ENCODE data around the gene ABLIM3. TPM values are rescaled to one million over a fixed set of nuclear protein-coding genes. Genes with fewer than 3 reads are reported as not detected.
"Not testable (repeated sequence)": the region's sequence is repeated elsewhere in the genome, so short reads cannot be mapped to it uniquely, and the experiment has no call there.

Gene ABLIM3
- total and polyA plus RNA-seq, 9 donors, result 1.7 to 26.4 (median 6.2) TPM

DNA sequence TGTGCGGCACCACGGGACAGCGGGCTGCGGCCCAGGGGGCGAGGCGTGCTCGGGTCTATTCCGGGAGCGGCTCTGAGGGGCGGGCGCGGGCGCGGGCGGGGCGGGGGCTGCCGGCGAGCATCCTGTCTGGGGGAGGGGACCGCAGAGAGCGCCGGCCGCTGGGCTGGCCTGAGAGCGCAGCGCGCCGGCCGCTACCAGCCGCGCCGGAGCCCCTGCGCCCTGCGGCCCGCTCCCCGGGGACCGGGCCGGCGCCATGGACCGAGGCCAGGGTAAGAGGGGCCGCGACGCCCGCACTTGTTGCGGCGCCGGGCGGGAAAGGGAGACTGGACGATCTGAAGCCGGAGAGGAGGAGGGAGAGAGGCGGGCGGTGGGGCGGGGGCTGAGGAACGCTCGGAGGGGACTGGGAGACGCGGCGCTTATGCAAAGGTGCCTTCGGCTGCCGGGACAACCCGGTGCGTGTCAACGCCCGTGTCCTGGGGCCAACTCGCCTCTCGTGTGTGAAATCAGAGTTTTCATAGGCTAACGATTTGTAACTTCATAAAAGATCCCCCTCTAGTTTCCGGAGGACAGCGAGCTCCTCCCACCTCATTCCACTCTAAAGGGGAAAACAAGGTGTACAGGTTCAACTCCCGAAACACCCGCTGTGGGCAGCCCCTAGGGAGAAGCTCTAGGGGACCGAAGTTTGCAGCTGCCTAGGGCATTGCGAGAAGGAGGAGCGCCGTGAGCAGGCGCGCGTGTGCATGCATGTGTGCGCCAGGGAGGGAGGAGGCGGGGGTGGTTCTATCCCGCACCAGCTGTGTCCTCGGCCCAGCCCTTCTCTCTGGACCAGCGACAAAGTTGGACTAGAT is 130.6 kb downstream of the ABLIM3 start, which contains the start of gene AFAP1L1:
Gene AFAP1L1, plus strand, starts transcription at position 144 of the 848 bp plus-strand sequence. Its CDS starts 110 bp downstream, at position 254.
- TF ChIP-seq POLR2A (IDR thresholded peaks at IDR 0.05) (no peak), EP300 (IDR thresholded peaks at IDR 0.05) (no peak)
- peak; percentile 31 to 71 (median 45) for DNase-seq
- WGBS, 3 donors, result 0 to 1% (median 1%) methylated on average over 51 to 81 of the region's 81 CpGs
- H3K36me3 ChIP-seq, result no peaks in the 10 kb centered on the region
- H3K27me3 ChIP-seq, result no peaks in the 10 kb centered on the region
- no peaks in the 10 kb centered on the region for H3K9me3 ChIP-seq
- no peak within 1 kb of the TSS for H3K27ac ChIP-seq
- peak within 1 kb of the TSS; percentile 61 for H3K4me3 ChIP-seq
- intact Hi-C loops (cut with DNase I), result no loop called here
- peaks cover 2% of the 10 kb centered on the region for H3K4me1 ChIP-seq (ENCODE audit: insufficient read depth)

DNA sequence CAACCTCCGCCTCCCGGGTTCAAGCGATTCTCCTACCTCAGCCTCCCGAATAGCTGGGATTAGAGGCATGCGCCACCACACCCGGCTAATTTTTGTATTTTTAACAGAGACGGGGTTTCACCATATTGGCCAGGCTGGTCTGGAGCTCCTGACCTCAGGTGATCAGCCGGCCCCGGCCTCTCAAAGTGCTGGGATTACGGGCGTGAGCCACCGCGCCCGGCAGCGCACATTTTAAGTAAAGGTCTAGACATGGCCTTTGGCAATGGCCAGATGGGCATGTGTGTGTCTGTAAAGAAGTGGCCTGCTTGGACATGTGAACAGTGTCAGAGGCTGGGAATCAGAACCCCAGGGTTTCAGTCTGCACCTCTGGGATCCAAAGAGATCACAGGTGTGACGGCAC is 131.5 kb downstream of the ABLIM3 start:
- H3K36me3 ChIP-seq; H3K27me3 ChIP-seq; H3K27ac ChIP-seq; H3K4me1 ChIP-seq (ENCODE audit: insufficient read depth); intact Hi-C loops (cut with DNase I); H3K9me3 ChIP-seq; DNase-seq: not testable (repeated sequence)
- WGBS, 3 donors, result 41 to 48% (median 46%) methylated on average over 16 of the region's 16 CpGs
- peak overlapping the region; percentile 61 for H3K4me3 ChIP-seq

DNA sequence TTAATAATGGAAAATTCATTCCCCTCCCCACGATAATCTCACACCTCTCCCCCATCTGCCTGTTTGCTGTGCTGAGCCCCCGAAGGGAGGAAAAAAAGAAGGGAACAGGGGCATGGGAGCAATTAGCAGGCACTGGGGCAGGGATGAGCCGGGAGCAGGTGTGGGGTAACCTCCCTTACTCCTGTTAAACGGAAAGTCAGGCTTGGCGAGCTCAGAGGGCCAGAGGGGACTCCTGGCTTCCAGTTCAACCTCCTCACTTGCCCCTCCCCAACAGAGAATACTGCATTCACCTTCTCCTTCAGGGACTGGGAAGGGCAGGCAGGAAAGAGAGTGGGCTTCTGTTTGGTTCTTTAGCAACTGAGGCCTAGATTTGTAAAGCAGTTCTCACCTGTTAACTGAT is 131.9 kb downstream of the ABLIM3 start:
- H3K4me1 ChIP-seq (ENCODE audit: insufficient read depth), result peaks cover 2% of the 10 kb centered on the region
- H3K4me3 ChIP-seq, result no peak overlapping the region
- DNase-seq, result no peak
- TF ChIP-seq POLR2A (IDR thresholded peaks at IDR 0.05), result no peak
- TF ChIP-seq, protein P1, sequence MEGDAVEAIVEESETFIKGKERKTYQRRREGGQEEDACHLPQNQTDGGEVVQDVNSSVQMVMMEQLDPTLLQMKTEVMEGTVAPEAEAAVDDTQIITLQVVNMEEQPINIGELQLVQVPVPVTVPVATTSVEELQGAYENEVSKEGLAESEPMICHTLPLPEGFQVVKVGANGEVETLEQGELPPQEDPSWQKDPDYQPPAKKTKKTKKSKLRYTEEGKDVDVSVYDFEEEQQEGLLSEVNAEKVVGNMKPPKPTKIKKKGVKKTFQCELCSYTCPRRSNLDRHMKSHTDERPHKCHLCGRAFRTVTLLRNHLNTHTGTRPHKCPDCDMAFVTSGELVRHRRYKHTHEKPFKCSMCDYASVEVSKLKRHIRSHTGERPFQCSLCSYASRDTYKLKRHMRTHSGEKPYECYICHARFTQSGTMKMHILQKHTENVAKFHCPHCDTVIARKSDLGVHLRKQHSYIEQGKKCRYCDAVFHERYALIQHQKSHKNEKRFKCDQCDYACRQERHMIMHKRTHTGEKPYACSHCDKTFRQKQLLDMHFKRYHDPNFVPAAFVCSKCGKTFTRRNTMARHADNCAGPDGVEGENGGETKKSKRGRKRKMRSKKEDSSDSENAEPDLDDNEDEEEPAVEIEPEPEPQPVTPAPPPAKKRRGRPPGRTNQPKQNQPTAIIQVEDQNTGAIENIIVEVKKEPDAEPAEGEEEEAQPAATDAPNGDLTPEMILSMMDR (IDR thresholded peaks at IDR 0.05), result no peak
- no peak for TF ChIP-seq EP300 (IDR thresholded peaks at IDR 0.05)
- no peak overlapping the region for H3K27ac ChIP-seq
- intact Hi-C loops (cut with DNase I), result no loop called here
- WGBS, 3 donors, result 47 to 77% (median 56%) methylated on average over 5 of the region's 5 CpGs
- no peaks in the 10 kb centered on the region for H3K27me3 ChIP-seq
- H3K9me3 ChIP-seq, result no peaks in the 10 kb centered on the region
- no peaks in the 10 kb centered on the region for H3K36me3 ChIP-seq

DNA sequence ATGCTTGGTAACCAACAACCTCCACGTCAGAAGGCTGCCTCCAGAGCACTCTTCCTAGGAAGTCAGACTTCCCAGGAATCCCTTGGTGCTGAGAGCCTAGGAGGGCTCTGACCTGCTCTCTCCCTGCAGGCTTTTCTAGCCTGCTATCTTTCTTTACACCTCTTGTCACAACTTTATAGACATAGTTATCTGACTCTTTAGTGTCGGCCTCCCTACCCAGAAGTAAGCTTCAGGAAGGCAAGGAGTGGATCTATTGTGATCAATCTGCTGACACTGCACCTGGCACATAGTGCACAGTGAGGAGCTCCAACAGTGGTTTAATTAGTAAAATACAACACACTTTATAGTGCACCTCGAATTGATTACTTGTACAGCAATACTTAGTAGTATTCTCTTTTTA is 132.7 kb downstream of the ABLIM3 start:
- Histone ChIP-seq H3K9me3 (no peaks in the 10 kb centered on the region), H3K27ac (no peak overlapping the region), H3K27me3 (no peaks in the 10 kb centered on the region), H3K36me3 (no peaks in the 10 kb centered on the region), H3K4me3 (no peak overlapping the region), H3K4me1 (ENCODE audit: insufficient read depth) (peaks cover 2% of the 10 kb centered on the region)
- TF ChIP-seq, protein P1 (IDR thresholded peaks at IDR 0.05), result no peak
- TF ChIP-seq POLR2A (IDR thresholded peaks at IDR 0.05) (no peak), EP300 (IDR thresholded peaks at IDR 0.05) (no peak)
- intact Hi-C loops (cut with DNase I), result loop anchor here in 1 of 4 donors (2.0 kb wide), 1 partner anchor 57 kb away; no protein-coding TSS in a partner anchor
- WGBS, 3 donors, result 75 to 78% (median 75%) methylated on average over 3 of the region's 3 CpGs
- DNase-seq, result no peak

DNA sequence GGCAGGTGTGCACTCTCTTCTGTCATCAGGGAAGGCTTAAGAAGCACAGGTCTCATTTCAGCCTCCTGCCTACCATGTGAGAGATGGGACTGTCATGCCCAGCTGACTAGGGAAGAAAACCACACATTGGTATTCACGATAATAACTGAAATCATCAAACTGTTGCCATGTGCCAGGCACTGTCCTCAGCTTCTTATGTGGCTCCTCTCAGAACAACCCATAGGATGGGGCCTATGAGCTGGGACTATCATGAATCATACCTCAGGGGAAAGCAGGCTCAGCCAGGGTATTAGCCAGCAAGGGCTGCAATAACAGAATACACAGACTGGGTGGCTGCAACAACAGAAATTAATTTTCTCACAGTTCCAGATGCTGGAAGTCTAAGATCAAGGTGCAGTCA is 133.6 kb downstream of the ABLIM3 start:
- DNase-seq, result no peak
- Histone ChIP-seq H3K27ac (no peak overlapping the region), H3K36me3 (no peaks in the 10 kb centered on the region), H3K27me3 (no peaks in the 10 kb centered on the region), H3K9me3 (no peaks in the 10 kb centered on the region), H3K4me3 (no peak overlapping the region), H3K4me1 (ENCODE audit: insufficient read depth) (peaks cover 2% of the 10 kb centered on the region)
- TF ChIP-seq POLR2A (IDR thresholded peaks at IDR 0.05), result no peak
- TF ChIP-seq EP300 (IDR thresholded peaks at IDR 0.05), result no peak
- TF ChIP-seq, protein P1 (IDR thresholded peaks at IDR 0.05), result no peak
- WGBS, 3 donors, result 83 to 100% (median 90%) methylated on average over 1 of the region's 1 CpG
- intact Hi-C loops (cut with DNase I), result loop anchor here in 1 of 4 donors (2.0 kb wide), 1 partner anchor 56 kb away; no protein-coding TSS in a partner anchor
